ENCODE results near the gene TNK1. TPM values are rescaled to one million over a fixed set of nuclear protein-coding genes. Genes with fewer than 3 reads are reported as not detected.

TNK1 gene
- total and polyA plus RNA-seq, 9 of the 15 experiments (the other 6 are each of a cell fraction or from before 2014, with no cell fraction given), result 0.28 to 5.2 (median 2.1) TPM

DNA sequence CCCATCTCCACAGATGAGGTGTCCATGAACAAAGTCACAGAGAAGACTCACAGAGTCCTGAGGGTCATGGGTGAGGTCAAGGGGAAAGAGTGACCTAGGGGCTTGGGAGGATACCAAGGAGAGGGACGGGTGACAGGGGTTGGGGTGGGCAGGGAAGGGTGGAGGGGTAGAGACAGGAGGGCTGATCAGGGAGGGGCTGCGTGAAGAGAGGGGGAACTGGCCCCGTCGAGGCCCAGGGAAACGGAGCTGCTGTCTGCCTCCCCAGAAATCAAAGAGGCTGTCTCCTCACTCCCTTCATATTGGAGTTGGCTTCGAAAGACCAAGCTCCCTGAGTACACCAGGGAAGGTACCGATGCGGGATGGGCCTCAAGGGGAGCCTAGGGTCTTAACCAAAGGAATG lies 25.3 kb upstream of the TNK1 start (continued):
- TF ChIP-seq, protein P1, sequence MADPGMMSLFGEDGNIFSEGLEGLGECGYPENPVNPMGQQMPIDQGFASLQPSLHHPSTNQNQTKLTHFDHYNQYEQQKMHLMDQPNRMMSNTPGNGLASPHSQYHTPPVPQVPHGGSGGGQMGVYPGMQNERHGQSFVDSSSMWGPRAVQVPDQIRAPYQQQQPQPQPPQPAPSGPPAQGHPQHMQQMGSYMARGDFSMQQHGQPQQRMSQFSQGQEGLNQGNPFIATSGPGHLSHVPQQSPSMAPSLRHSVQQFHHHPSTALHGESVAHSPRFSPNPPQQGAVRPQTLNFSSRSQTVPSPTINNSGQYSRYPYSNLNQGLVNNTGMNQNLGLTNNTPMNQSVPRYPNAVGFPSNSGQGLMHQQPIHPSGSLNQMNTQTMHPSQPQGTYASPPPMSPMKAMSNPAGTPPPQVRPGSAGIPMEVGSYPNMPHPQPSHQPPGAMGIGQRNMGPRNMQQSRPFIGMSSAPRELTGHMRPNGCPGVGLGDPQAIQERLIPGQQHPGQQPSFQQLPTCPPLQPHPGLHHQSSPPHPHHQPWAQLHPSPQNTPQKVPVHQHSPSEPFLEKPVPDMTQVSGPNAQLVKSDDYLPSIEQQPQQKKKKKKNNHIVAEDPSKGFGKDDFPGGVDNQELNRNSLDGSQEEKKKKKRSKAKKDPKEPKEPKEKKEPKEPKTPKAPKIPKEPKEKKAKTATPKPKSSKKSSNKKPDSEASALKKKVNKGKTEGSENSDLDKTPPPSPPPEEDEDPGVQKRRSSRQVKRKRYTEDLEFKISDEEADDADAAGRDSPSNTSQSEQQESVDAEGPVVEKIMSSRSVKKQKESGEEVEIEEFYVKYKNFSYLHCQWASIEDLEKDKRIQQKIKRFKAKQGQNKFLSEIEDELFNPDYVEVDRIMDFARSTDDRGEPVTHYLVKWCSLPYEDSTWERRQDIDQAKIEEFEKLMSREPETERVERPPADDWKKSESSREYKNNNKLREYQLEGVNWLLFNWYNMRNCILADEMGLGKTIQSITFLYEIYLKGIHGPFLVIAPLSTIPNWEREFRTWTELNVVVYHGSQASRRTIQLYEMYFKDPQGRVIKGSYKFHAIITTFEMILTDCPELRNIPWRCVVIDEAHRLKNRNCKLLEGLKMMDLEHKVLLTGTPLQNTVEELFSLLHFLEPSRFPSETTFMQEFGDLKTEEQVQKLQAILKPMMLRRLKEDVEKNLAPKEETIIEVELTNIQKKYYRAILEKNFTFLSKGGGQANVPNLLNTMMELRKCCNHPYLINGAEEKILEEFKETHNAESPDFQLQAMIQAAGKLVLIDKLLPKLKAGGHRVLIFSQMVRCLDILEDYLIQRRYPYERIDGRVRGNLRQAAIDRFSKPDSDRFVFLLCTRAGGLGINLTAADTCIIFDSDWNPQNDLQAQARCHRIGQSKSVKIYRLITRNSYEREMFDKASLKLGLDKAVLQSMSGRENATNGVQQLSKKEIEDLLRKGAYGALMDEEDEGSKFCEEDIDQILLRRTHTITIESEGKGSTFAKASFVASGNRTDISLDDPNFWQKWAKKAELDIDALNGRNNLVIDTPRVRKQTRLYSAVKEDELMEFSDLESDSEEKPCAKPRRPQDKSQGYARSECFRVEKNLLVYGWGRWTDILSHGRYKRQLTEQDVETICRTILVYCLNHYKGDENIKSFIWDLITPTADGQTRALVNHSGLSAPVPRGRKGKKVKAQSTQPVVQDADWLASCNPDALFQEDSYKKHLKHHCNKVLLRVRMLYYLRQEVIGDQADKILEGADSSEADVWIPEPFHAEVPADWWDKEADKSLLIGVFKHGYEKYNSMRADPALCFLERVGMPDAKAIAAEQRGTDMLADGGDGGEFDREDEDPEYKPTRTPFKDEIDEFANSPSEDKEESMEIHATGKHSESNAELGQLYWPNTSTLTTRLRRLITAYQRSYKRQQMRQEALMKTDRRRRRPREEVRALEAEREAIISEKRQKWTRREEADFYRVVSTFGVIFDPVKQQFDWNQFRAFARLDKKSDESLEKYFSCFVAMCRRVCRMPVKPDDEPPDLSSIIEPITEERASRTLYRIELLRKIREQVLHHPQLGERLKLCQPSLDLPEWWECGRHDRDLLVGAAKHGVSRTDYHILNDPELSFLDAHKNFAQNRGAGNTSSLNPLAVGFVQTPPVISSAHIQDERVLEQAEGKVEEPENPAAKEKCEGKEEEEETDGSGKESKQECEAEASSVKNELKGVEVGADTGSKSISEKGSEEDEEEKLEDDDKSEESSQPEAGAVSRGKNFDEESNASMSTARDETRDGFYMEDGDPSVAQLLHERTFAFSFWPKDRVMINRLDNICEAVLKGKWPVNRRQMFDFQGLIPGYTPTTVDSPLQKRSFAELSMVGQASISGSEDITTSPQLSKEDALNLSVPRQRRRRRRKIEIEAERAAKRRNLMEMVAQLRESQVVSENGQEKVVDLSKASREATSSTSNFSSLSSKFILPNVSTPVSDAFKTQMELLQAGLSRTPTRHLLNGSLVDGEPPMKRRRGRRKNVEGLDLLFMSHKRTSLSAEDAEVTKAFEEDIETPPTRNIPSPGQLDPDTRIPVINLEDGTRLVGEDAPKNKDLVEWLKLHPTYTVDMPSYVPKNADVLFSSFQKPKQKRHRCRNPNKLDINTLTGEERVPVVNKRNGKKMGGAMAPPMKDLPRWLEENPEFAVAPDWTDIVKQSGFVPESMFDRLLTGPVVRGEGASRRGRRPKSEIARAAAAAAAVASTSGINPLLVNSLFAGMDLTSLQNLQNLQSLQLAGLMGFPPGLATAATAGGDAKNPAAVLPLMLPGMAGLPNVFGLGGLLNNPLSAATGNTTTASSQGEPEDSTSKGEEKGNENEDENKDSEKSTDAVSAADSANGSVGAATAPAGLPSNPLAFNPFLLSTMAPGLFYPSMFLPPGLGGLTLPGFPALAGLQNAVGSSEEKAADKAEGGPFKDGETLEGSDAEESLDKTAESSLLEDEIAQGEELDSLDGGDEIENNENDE (IDR thresholded peaks at IDR 0.05; ENCODE audit: low read depth, low read length), result no peak
- TF ChIP-seq GTF2F1 (IDR thresholded peaks at IDR 0.05; ENCODE audit: low read depth, low read length) (no peak), NFE2 (IDR thresholded peaks at IDR 0.05; ENCODE audit: low read depth) (no peak), RBM14 (IDR thresholded peaks at IDR 0.05; ENCODE audit: borderline replicate concordance, insufficient read depth, low read depth, low read length) (no peak), TAF15 (IDR thresholded peaks at IDR 0.05; ENCODE audit: low read depth, low read length) (no peak), CBX5 (IDR thresholded peaks at IDR 0.05; ENCODE audit: borderline replicate concordance, low read depth) (no peak)
- TF ChIP-seq, protein P2, sequence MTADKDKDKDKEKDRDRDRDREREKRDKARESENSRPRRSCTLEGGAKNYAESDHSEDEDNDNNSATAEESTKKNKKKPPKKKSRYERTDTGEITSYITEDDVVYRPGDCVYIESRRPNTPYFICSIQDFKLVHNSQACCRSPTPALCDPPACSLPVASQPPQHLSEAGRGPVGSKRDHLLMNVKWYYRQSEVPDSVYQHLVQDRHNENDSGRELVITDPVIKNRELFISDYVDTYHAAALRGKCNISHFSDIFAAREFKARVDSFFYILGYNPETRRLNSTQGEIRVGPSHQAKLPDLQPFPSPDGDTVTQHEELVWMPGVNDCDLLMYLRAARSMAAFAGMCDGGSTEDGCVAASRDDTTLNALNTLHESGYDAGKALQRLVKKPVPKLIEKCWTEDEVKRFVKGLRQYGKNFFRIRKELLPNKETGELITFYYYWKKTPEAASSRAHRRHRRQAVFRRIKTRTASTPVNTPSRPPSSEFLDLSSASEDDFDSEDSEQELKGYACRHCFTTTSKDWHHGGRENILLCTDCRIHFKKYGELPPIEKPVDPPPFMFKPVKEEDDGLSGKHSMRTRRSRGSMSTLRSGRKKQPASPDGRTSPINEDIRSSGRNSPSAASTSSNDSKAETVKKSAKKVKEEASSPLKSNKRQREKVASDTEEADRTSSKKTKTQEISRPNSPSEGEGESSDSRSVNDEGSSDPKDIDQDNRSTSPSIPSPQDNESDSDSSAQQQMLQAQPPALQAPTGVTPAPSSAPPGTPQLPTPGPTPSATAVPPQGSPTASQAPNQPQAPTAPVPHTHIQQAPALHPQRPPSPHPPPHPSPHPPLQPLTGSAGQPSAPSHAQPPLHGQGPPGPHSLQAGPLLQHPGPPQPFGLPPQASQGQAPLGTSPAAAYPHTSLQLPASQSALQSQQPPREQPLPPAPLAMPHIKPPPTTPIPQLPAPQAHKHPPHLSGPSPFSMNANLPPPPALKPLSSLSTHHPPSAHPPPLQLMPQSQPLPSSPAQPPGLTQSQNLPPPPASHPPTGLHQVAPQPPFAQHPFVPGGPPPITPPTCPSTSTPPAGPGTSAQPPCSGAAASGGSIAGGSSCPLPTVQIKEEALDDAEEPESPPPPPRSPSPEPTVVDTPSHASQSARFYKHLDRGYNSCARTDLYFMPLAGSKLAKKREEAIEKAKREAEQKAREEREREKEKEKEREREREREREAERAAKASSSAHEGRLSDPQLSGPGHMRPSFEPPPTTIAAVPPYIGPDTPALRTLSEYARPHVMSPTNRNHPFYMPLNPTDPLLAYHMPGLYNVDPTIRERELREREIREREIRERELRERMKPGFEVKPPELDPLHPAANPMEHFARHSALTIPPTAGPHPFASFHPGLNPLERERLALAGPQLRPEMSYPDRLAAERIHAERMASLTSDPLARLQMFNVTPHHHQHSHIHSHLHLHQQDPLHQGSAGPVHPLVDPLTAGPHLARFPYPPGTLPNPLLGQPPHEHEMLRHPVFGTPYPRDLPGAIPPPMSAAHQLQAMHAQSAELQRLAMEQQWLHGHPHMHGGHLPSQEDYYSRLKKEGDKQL (CRISPR knock-in tag; IDR thresholded peaks at IDR 0.05; ENCODE audit: borderline replicate concordance), result no peak
